HFFc6 (cell line): ENCODE results near the gene SCUBE1. TPM values are rescaled to one million over a fixed set of nuclear protein-coding genes. Genes with fewer than 3 reads are reported as not detected.

Experiments
- DNase-seq: peaks from one replicate; pipeline ENCODE4 v3.0.0-alpha.2; 2018
- H3K27ac Mint-ChIP-seq: 2 replicates; pipeline ENCODE4 v1.8.0; 2020; ENCODE audit warnings: mild to moderate bottlenecking, mixed read lengths
- H3K27me3 Mint-ChIP-seq: 2 replicates; pipeline ENCODE4 v1.8.0; 2021; ENCODE audit warnings: mild to moderate bottlenecking, moderate library complexity, mixed read lengths; ENCODE audit not compliant: insufficient read depth
- H3K36me3 Mint-ChIP-seq: 2 replicates; pipeline ENCODE4 v1.8.0; 2021; ENCODE audit warnings: low read depth, mixed read lengths
- H3K4me1 Mint-ChIP-seq: 2 replicates; pipeline ENCODE4 v1.8.0; 2020; ENCODE audit warnings: low read depth, mixed read lengths
- H3K4me3 Mint-ChIP-seq: 2 replicates; pipeline ENCODE4 v1.8.0; 2020; ENCODE audit warnings: mild to moderate bottlenecking, moderate library complexity, mixed read lengths
- H3K9me3 Mint-ChIP-seq: 2 replicates; pipeline ENCODE4 v1.8.0; 2020; ENCODE audit warnings: mild to moderate bottlenecking, mixed read lengths
- total RNA-seq, 6 experiments: library from RNA; stranded (reverse); fragmentation: NEBNext Ultra II Directional; extraction: Animal tissue kit (Norgen Biotek cat#: 25700); gene quantifications; 2 replicates in 1 of 6; 3 replicates in 5 of 6; pipeline ENCODE4 v1.2.3, GENCODE V29; 2021
- TF ChIP-seq, protein P1 (sequence below): fragments of 200-600 bp; sonication (generic); IDR thresholded peaks from 2 replicates; pipeline ENCODE4 v1.5.0; 2021; ENCODE audit warnings: antibody characterized with exemption, mild to moderate bottlenecking

Gene SCUBE1
- total RNA-seq, 6 experiments from 2014 or later, result not detected

DNA sequence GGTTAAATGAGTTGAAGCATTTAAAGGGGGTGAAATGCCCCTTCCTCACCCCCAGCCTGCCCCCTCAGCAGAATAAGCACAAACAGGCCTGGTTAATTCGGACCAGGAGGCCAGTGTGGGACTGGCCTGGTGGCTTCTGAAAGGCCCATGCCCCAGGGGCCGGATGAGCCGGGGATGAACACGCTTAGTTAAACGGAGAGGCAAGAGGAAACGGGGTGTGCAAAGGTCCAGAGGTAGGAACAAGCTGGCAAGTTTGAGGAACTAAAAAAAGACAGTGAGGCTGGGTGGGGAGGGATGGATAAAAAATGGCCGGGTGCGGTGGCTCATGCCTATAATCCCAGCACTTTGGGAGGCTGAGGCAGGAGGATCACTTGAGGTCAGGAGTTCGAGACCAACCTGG is 11.5 kb downstream of the SCUBE1 start:
- Mint-ChIP-seq H3K27ac (no peak overlapping the region), H3K36me3 (no peaks in the 10 kb centered on the region), H3K4me1 (no peaks in the 10 kb centered on the region), H3K27me3 (peaks cover 13% of the 10 kb centered on the region), H3K9me3 (no peaks in the 10 kb centered on the region), H3K4me3 (no peak overlapping the region)
- DNase-seq, result no peak
- TF ChIP-seq, protein P1, sequence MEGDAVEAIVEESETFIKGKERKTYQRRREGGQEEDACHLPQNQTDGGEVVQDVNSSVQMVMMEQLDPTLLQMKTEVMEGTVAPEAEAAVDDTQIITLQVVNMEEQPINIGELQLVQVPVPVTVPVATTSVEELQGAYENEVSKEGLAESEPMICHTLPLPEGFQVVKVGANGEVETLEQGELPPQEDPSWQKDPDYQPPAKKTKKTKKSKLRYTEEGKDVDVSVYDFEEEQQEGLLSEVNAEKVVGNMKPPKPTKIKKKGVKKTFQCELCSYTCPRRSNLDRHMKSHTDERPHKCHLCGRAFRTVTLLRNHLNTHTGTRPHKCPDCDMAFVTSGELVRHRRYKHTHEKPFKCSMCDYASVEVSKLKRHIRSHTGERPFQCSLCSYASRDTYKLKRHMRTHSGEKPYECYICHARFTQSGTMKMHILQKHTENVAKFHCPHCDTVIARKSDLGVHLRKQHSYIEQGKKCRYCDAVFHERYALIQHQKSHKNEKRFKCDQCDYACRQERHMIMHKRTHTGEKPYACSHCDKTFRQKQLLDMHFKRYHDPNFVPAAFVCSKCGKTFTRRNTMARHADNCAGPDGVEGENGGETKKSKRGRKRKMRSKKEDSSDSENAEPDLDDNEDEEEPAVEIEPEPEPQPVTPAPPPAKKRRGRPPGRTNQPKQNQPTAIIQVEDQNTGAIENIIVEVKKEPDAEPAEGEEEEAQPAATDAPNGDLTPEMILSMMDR, result no peak

DNA sequence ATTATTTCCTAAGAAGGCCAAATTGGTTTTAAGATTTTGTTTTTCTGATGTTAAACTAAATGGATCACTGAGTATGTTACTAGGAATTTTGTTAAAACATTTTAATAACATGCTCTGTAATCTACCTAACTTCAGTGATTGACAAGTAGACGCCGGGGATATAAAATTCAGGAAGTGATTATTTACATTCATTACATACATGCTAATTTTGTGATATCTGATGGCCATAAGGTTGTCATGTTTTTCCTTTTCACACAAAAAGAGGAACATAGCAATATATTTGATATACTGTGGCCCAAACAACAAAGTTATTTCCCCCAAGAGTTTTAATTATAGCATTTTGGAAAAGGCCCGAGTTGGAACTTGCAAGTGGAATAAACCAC is 12.1 kb downstream of the SCUBE1 start:
- no peak overlapping the region for H3K4me3 Mint-ChIP-seq
- peaks cover 18% of the 10 kb centered on the region for H3K27me3 Mint-ChIP-seq
- no peak overlapping the region for H3K27ac Mint-ChIP-seq

DNA sequence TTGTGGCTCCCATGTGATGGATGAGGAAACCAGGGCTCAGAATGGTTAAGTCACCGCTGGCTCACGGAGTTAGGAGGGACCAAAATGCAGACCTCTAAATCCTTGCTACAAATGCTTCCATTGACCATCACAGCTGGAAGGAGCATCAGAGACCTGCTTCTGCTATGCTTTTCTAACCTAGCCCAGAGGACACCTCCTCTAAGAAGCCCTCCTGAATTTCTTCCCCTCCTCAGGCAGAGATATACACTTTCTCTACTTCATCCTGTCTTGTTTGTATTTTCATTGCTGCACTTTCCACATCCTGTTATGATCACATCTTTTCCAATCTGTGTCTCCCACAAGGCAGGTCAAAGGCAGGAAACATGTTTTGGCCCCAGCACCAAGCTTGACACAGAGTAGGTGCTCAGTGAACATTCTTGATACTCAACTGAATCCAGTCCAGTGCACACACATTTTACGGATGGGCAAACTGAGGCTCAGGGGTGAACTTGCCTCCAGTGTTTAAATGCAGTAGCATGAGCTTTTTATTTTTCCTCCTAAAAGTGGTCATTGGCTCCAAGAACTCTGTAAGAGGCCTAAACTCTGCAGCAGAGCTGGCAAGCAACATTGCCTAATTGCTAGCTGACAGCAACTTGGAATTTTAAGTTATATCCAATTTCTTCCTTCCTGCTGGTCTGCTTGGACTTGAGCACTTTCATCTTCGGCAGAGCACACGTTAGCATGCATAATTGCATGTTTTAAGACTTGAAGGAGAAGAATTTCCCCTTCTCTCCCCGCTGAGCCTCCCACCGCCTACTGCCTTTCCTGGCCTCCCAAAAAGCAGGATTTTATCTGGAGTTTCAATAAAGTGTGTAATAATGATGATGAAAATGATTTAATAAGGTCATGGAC is 12.7 kb downstream of the SCUBE1 start:
- H3K36me3 Mint-ChIP-seq, result no peaks in the 10 kb centered on the region
- H3K4me3 Mint-ChIP-seq, result no peak overlapping the region
- no peak overlapping the region for H3K27ac Mint-ChIP-seq
- no peak for DNase-seq
- no peaks in the 10 kb centered on the region for H3K4me1 Mint-ChIP-seq
- no peaks in the 10 kb centered on the region for H3K9me3 Mint-ChIP-seq
- H3K27me3 Mint-ChIP-seq, result peaks cover 18% of the 10 kb centered on the region
- TF ChIP-seq, protein P1, result no peak

More for the DNA sequence above, 12.1 kb downstream of the SCUBE1 start:
- DNase-seq, result no peak
- H3K36me3 Mint-ChIP-seq, result no peaks in the 10 kb centered on the region
- TF ChIP-seq, protein P1, result no peak
- H3K4me1 Mint-ChIP-seq, result no peaks in the 10 kb centered on the region
- no peaks in the 10 kb centered on the region for H3K9me3 Mint-ChIP-seq

- H3K27me3 Mint-ChIP-seq, result peaks cover 18% of the 10 kb centered on the region
- TF ChIP-seq, protein P1, result no peak
- no peaks in the 10 kb centered on the region for H3K4me1 Mint-ChIP-seq
- no peak overlapping the region for H3K4me3 Mint-ChIP-seq
- H3K36me3 Mint-ChIP-seq, result no peaks in the 10 kb centered on the region
- no peak for DNase-seq
- no peaks in the 10 kb centered on the region for H3K9me3 Mint-ChIP-seq
- no peak overlapping the region for H3K27ac Mint-ChIP-seq
Measured at GRCh38 chr22:43329061-43329460, 14.1 kb downstream of the SCUBE1 start.

DNA sequence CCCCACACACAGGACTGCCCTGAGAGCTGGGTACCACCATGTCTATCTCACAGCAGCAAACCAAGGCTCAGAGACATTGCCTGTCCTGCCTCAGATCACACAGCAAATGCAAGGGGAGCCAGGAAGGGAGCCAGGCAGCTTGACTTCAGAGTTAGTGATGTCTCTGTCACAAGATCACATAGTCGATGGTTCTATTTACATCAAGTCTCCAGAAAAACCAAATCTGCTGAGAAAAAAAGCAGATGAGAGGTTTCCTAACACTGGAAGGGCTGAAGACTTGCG is 16.1 kb downstream of the SCUBE1 start:
- Mint-ChIP-seq H3K4me1 (no peaks in the 10 kb centered on the region), H3K27me3 (peaks cover 18% of the 10 kb centered on the region), H3K27ac (no peak overlapping the region), H3K4me3 (no peak overlapping the region), H3K9me3 (no peaks in the 10 kb centered on the region), H3K36me3 (no peaks in the 10 kb centered on the region)
- no peak for DNase-seq
- TF ChIP-seq, protein P1, result no peak
